ENCODE measurements around the gene UBFD1.
"Not testable (repeated sequence)": the region's sequence is repeated elsewhere in the genome, so short reads cannot be mapped to it uniquely, and the experiment has no call there.

The UBFD1 gene, protein sequence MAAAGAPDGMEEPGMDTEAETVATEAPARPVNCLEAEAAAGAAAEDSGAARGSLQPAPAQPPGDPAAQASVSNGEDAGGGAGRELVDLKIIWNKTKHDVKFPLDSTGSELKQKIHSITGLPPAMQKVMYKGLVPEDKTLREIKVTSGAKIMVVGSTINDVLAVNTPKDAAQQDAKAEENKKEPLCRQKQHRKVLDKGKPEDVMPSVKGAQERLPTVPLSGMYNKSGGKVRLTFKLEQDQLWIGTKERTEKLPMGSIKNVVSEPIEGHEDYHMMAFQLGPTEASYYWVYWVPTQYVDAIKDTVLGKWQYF

GRCh38 chr16:23556881-23557778 lies at the start of gene UBFD1, which contains the start of gene EARS2:
TSS of gene UBFD1 (plus strand) at chr16:23557727. CDS start at chr16:23557743, 16 bp downstream.
TSS of gene EARS2 (minus strand) at chr16:23557350. CDS start at chr16:23557343, 7 bp downstream.
- in situ Hi-C loops (cut with MboI; ENCODE audit: low sequenced_read_pairs) = no loop called here

GRCh38 chr16:23508589-23509440 lies 48.7 kb upstream of the UBFD1 start:
- in situ Hi-C loops (cut with MboI; ENCODE audit: low sequenced_read_pairs) = no loop called here

- in situ Hi-C loops (cut with MboI; ENCODE audit: low sequenced_read_pairs) = no loop called here
These were observed 48.1 kb upstream of the UBFD1 start for GRCh38 chr16:23509441-23509754.

DNA sequence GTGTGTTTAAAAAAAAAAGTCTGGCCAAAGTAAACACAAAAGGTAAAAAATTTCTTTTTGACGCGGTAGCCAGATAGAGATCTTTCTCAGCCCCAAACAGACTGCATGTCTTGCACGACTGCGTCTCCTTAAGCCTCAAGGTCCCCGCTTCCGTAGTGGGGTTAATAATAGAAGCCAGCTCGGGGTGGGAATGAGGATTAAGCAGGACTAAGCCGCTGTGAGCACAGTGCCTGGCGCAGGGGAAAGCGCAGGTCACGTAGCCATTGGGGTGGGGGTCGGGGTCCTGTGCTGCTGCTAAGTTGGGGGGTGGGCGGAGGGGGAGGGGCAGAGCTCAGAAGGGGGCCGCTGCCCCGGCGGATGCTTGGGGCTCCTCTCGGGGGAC lies 47.8 kb upstream of the UBFD1 start:
- in situ Hi-C loops (cut with MboI; ENCODE audit: low sequenced_read_pairs) = no loop called here

GRCh38 chr16:23510164-23510914 lies 47.2 kb upstream of the UBFD1 start, which contains the start of gene GGA2:
TSS of gene GGA2 (minus strand) at chr16:23510494. CDS start at chr16:23510411, 83 bp downstream.
- in situ Hi-C loops (cut with MboI; ENCODE audit: low sequenced_read_pairs) = no loop called here

- in situ Hi-C loops (cut with MboI; ENCODE audit: low sequenced_read_pairs) = not testable (repeated sequence)
These were observed 46.6 kb upstream of the UBFD1 start for GRCh38 chr16:23510915-23511270.

DNA sequence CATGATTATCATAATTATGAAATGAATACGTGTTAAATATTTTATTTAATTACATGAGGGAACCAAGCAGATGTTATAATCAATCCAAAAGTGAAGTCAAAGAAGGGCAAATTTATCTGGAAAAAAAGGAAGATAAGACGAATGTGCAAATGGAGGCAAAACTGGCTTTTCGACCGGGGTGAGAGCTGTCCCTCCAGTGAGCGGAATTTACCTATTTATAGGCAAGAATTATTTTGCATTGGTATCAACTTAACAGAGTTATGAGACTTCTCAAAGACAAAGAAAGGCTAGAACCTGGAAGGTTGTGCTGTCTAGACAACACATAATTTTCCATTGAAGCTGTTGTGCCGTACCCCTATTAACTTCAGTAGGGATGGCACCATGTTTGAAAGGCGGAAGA lies 45.8 kb upstream of the UBFD1 start:
- in situ Hi-C loops (cut with MboI; ENCODE audit: low sequenced_read_pairs) = no loop called here

- in situ Hi-C loops (cut with MboI; ENCODE audit: low sequenced_read_pairs) = no loop called here
These were observed 45.3 kb upstream of the UBFD1 start for GRCh38 chr16:23512168-23512695.

DNA sequence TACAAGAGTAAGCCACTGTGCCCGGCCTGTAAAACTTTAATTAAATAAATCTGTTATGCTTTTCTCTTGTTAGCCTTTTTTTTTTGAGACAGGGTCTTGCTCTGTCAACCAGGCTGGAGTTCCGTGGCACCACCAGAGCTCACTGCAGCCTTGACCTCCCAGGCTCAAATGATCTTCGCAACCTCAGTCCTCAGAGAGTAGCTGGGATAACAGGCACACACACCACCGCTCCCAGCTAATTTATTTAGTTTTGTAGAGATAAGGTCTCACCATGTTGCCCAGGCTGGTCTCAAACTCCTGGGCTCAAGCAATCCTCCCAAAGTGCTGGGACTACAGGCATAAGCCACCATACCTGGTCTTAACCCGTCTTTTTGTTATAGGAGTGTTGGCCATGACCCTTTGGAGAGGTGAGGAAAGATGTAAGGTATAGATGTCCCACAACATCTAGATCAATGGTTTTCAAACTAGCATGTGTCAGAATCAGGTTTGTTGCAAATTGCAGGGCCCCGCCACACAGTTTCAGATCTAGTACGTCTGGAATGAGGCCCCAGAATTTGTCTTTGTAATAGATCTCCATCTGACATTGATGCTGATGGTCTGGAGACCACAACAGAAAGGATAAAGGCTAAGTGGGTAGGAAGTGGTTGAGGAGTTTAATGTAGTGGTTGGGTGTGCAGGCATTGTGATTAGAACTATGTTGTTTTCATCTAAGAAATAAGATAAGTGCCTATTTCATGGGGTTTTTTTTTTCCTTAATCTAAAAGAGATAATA lies 43.0 kb upstream of the UBFD1 start:
- in situ Hi-C loops (cut with MboI; ENCODE audit: low sequenced_read_pairs) = no loop called here

GRCh38 chr16:23515881-23516280 lies 41.6 kb upstream of the UBFD1 start:
- in situ Hi-C loops (cut with MboI; ENCODE audit: low sequenced_read_pairs) = no loop called here

DNA sequence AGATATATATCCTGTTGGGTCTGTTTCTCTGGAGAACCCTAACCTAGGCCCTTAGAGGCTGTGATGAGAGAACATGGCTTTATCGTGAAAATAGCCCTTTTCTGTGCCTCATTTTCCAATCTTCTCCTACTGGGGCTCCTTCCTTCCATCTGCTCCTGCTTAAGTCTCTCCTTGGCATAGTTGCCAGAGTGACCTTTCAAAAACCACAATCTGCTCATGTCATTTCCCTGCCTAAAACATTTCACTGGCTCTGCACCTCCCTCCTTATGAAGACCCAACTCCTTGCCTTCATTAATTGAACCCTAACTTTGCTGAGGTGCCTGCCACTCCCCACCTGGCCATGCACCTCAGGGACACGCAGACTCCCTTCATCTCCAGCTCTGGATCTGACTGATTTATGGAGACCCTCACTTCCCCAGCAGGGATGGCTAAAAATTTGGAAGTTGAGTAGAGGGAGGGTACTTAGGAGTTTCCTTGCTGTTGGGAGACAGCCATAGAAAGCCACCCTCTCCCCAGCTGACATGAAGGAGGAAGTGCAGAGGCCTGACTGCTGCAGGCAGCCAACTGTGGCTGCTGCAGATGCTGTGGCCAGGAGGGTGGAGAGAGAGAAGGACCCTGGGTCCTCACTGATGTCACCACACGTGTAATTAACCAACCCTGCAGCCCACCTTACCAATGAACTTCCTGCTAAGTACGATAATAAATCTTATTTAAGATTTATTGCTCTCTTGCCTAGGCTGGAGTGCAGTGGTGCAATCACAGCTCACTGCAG lies 41.0 kb upstream of the UBFD1 start:
- in situ Hi-C loops (cut with MboI; ENCODE audit: low sequenced_read_pairs) = no loop called here

DNA sequence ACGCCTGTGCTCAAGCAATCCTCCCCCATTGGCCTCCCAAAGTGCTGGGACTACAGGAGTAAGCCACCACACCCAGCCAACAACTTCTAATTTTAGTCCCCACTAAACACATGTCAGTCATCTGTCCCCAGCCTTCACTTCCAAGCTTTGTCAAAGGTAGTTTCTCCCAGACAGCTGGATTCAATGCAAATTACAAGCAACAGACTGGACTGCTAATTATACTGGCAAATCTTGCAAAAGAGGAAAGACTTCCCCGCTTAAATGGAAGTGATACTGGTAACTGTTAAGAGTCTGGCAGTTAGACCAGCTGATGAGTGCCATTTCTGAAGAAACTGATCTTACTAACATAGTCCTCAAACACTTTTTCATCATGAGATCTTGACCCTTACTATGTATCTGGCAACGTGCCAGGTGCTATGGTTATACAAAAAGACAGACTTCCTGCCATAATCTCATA lies 39.1 kb upstream of the UBFD1 start:
- in situ Hi-C loops (cut with MboI; ENCODE audit: low sequenced_read_pairs) = no loop called here

DNA sequence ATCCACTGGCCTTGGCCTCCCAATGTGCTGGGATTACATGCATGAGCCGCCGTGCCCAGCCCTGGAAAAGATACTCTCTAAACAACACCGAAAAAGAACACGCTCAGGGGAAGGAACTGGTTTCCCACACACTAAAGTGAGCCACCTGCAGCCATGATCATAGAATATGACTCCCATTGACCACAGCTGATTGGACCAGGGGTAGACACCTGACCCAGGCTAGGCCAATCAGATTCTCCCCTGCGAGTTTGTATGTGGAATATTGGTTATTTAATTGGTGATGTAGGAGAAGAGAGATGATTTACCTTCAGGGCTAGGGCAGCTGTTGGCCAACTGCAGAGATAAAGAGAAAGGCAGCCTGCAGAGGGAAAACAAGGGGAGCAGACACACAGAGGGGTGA lies 38.2 kb upstream of the UBFD1 start:
- in situ Hi-C loops (cut with MboI; ENCODE audit: low sequenced_read_pairs) = no loop called here

DNA sequence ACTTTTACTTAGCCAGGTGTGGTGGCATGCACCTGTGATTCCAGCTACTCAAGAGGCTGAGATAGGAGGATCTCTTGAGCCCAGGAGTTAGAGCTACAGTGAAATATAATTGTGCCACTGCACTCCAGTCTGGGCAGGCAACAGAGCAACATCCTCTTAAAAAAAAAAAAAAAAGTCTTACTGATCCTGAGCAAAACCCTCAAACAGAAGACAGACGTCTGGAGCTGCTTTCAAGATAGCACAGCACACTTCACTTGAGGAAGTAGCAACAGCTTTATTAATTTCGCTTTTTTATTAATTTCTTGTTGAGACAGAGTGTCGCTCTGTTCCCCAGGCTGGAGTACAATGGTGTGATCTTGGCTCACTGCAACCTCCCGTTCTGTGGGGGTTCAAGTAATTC lies 37.0 kb upstream of the UBFD1 start:
- in situ Hi-C loops (cut with MboI; ENCODE audit: low sequenced_read_pairs) = no loop called here

GRCh38 chr16:23521037-23521743 lies 36.3 kb upstream of the UBFD1 start:
- in situ Hi-C loops (cut with MboI; ENCODE audit: low sequenced_read_pairs) = no loop called here

GRCh38 chr16:23521965-23522364 lies 35.6 kb upstream of the UBFD1 start:
- in situ Hi-C loops (cut with MboI; ENCODE audit: low sequenced_read_pairs) = no loop called here

- in situ Hi-C loops (cut with MboI; ENCODE audit: low sequenced_read_pairs) = no loop called here
These were observed 34.2 kb upstream of the UBFD1 start for GRCh38 chr16:23523321-23523720.

- in situ Hi-C loops (cut with MboI; ENCODE audit: low sequenced_read_pairs) = no loop called here
These were observed 33.6 kb upstream of the UBFD1 start for GRCh38 chr16:23523876-23524385.
